HepG2 (cell line): ENCODE measurements around the gene NNMT. TPM values are rescaled to one million over a fixed set of nuclear protein-coding genes. Genes with fewer than 3 reads are reported as not detected.

Experiments
- ATAC-seq: fragments of 200-7000 bp; cut with Tn5 transposase; 3 replicates; pipeline ENCODE4 v1.9.1; 2020; ENCODE audit warnings: mild to moderate bottlenecking, moderate library complexity
- BruUV-seq: library from RNA; stranded (reverse); fragments of 400-500 nt; replicated peaks from 2 replicates; lab custom pipeline; 2021; lab: Mats Ljungman, UMichigan
- CTCF ChIA-PET: fragments of 300-600 bp; formaldehyde crosslinking; extraction: SDS; loops from one replicate; lab custom pipeline; 2021; ENCODE audit warnings: low total read pairs, inconsistent platforms, low intra/inter-chr PET ratio; lab: Yijun Ruan, JAX
- POLR2A ChIA-PET: fragments of 350-600 bp; sonication (Branson Sonifier 250); formaldehyde crosslinking; loops from one replicate; lab custom pipeline; 2020; ENCODE audit warnings: antibody characterized with exemption, inconsistent platforms; lab: Yijun Ruan, JAX
- DNase-seq: peaks from one replicate; pipeline ENCODE4 v3.0.0-alpha.2; 2015; ENCODE audit warnings: low spot score
- FAIRE-seq: peaks from 3 replicates; lab custom pipeline; 2011; peaks lifted over from hg19 to GRCh38; lab: Jason Lieb, UNC
- H2AFZ ChIP-seq: one replicate; pipeline ENCODE4 v1.6.1; 2011; ENCODE audit warnings: low read length, inconsistent platforms
- H3K27ac ChIP-seq: fragments of 300-600 bp; 3 replicates; pipeline ENCODE4 v1.8.0; 2011; ENCODE audit warnings: mixed run types, mild to moderate bottlenecking, mixed read lengths, low read length, inconsistent platforms; ENCODE audit not compliant: insufficient read depth; ENCODE audit errors: extremely low read length
- H3K27me3 ChIP-seq, 2 experiments: fragments of 200-600 bp in 1 of 2; 2 replicates in 1 of 2; 3 replicates in 1 of 2; pipeline versions ENCODE4 v1.6.0 to v1.8.0; 2011; ENCODE audit warnings: low read length in 2 of 2, mild to moderate bottlenecking in 2 of 2, moderate library complexity in 2 of 2, inconsistent platforms in 1 of 2; ENCODE audit not compliant: insufficient read depth in 2 of 2, control insufficient read depth in 1 of 2
- H3K36me3 ChIP-seq, 2 experiments: fragments of 200-600 bp in 1 of 2; replicated peaks in 1 of 2; 2 replicates in 1 of 2; 3 replicates in 1 of 2; pipeline versions ENCODE4 v1.5.1 to v1.8.0; 2011; ENCODE audit warnings: low read length in 2 of 2, inconsistent platforms in 1 of 2; ENCODE audit not compliant: insufficient read depth in 2 of 2, control insufficient read depth in 1 of 2
- H3K4me1 ChIP-seq: 2 replicates; pipeline ENCODE4 v1.5.1; 2012; ENCODE audit warnings: low read length, inconsistent platforms; ENCODE audit not compliant: insufficient read depth
- H3K4me2 ChIP-seq: 2 replicates; pipeline ENCODE4 v1.6.0; 2011; ENCODE audit warnings: low read depth, low read length, inconsistent platforms
- H3K4me3 ChIP-seq, 3 experiments: fragments of 200-600 bp in 1 of 3; sonication (generic), shearing (Covaris generic) in 1 of 3; replicated peaks in 1 of 3; 2 replicates each; pipeline ENCODE4 v1.5.1; 2011 to 2016; ENCODE audit warnings: low read length in 3 of 3, inconsistent platforms in 2 of 3, low read depth in 2 of 3, mild to moderate bottlenecking in 2 of 3, control low read depth in 1 of 3, mixed read lengths in 1 of 3; ENCODE audit not compliant: insufficient read depth in 1 of 3
- H3K79me2 ChIP-seq: one replicate; pipeline ENCODE4 v1.6.1; 2011; ENCODE audit warnings: low read length, inconsistent platforms; ENCODE audit not compliant: insufficient read depth
- H3K9ac ChIP-seq: 2 replicates; pipeline ENCODE4 v1.6.0; 2011; ENCODE audit warnings: mild to moderate bottlenecking, low read depth, low read length, inconsistent platforms; ENCODE audit not compliant: insufficient read depth
- H3K9me3 ChIP-seq: 2 replicates; pipeline ENCODE4 v1.5.1; 2012; ENCODE audit warnings: mild to moderate bottlenecking, low read length
- H4K20me1 ChIP-seq: 2 replicates; pipeline ENCODE4 v1.6.0; 2011; ENCODE audit warnings: inconsistent platforms, mild to moderate bottlenecking, low read length, moderate library complexity; ENCODE audit not compliant: insufficient read depth
- CCDC6 ChIP-seq: sonication (generic); formaldehyde crosslinking; IDR thresholded peaks from 2 replicates; pipeline ENCODE4 v1.8.1; 2022; ENCODE audit warnings: mild to moderate bottlenecking, missing genetic modification reagents, moderate library complexity
- FOSL1 ChIP-seq: sonication (generic); formaldehyde crosslinking; IDR thresholded peaks from 2 replicates; pipeline ENCODE4 v1.9.0; 2021; ENCODE audit warnings: missing genetic modification reagents, borderline replicate concordance
- JDP2 ChIP-seq: sonication (generic); formaldehyde crosslinking; IDR thresholded peaks from 2 replicates; pipeline ENCODE4 v1.8.1; 2022; ENCODE audit warnings: missing genetic modification reagents, borderline replicate concordance
- KDM5A ChIP-seq: fragments of 200-600 bp; sonication (generic); IDR thresholded peaks from 2 replicates; pipeline ENCODE4 v1.7.0; 2018; ENCODE audit warnings: antibody characterized with exemption, mild to moderate bottlenecking, low read length, borderline replicate concordance
- MTF1 ChIP-seq: sonication (generic); formaldehyde crosslinking; IDR thresholded peaks from 2 replicates; pipeline ENCODE4 v1.5.0; 2020; ENCODE audit warnings: missing genetic modification reagents
- NCOA2 ChIP-seq: sonication (generic); formaldehyde crosslinking; IDR thresholded peaks from 2 replicates; pipeline ENCODE4 v1.8.0; 2022; ENCODE audit warnings: inconsistent platforms
- NR2F2 ChIP-seq: IDR thresholded peaks from 2 replicates; pipeline ENCODE4 v1.6.1; 2012; ENCODE audit warnings: low read depth, inconsistent platforms, borderline replicate concordance
- ZBTB1 ChIP-seq: sonication (generic); formaldehyde crosslinking; IDR thresholded peaks from 2 replicates; pipeline ENCODE4 v1.4.0; 2020; ENCODE audit warnings: missing genetic modification reagents, borderline replicate concordance
- ZIK1 ChIP-seq: sonication (generic); formaldehyde crosslinking; IDR thresholded peaks from 2 replicates; pipeline ENCODE4 v1.5.0; 2020; ENCODE audit warnings: mild to moderate bottlenecking, low read depth, missing genetic modification reagents, borderline replicate concordance
- ZMYM3 ChIP-seq: sonication (generic); formaldehyde crosslinking; IDR thresholded peaks from 2 replicates; pipeline ENCODE4 v1.5.1; 2020; ENCODE audit warnings: mild to moderate bottlenecking, missing genetic modification reagents
- ZMYM4 ChIP-seq: sonication (generic); formaldehyde crosslinking; IDR thresholded peaks from 2 replicates; pipeline ENCODE4 v1.8.1; 2023; ENCODE audit warnings: mild to moderate bottlenecking, missing genetic modification reagents
- ZNF101 ChIP-seq: sonication (generic); formaldehyde crosslinking; IDR thresholded peaks from 2 replicates; pipeline ENCODE4 v1.4.0; 2020; ENCODE audit warnings: mild to moderate bottlenecking, low read depth, missing genetic modification reagents, borderline replicate concordance
- ZNF337 ChIP-seq: sonication (generic); formaldehyde crosslinking; IDR thresholded peaks from 2 replicates; pipeline ENCODE4 v1.5.1; 2020; ENCODE audit warnings: missing genetic modification reagents, low read depth, mild to moderate bottlenecking, borderline replicate concordance
- ZNF546 ChIP-seq: sonication (generic); formaldehyde crosslinking; conservative IDR thresholded peaks from 2 replicates; pipeline ENCODE4 v1.8.1; 2023; ENCODE audit warnings: mild to moderate bottlenecking, missing genetic modification reagents
- ZNF709 ChIP-seq: sonication (generic); formaldehyde crosslinking; IDR thresholded peaks from 2 replicates; pipeline ENCODE4 v1.5.0; 2020; ENCODE audit warnings: mild to moderate bottlenecking, missing genetic modification reagents
- ZNF747 ChIP-seq: sonication (generic); formaldehyde crosslinking; IDR thresholded peaks from 2 replicates; pipeline ENCODE4 v1.8.1; 2023; ENCODE audit warnings: missing genetic modification reagents, mild to moderate bottlenecking, borderline replicate concordance
- WGBS: methylation state at CpG from one replicate; pipeline ENCODE4 v1.1.6; 2017; ENCODE audit warnings: low lambda C conversion rate; 5-methylcytosine and 5-hydroxymethylcytosine counted together
- in situ Hi-C: cut with HindIII; loops from 2 replicates; pipeline ENCODE4 v1.10.0; 2017; ENCODE audit warnings: low pct_unique_long_range_greater_than_20kb; ENCODE audit not compliant: extremely low pct_ligation_motif_present
- intact Hi-C: fragments of 100-400 bp; cut with micrococcal nuclease; formaldehyde crosslinking; loops from one replicate; pipeline ENCODE4 v1.10.0; 2022; ENCODE audit not compliant: unreplicated experiment
- polyA plus RNA-seq, 8 experiments: library from polyadenylated mRNA; depleted of rRNA in 3 of 8; stranded (reverse) in 7 of 8; unstranded in 1 of 8; fragments of >200 nt; fragmentation: Illumina TruSeq in 4 of 8; extraction: Trizol in 4 of 8; gene quantifications; 2 replicates each; pipeline versions ENCODE4 v1.2.1 to v1.2.3, GENCODE V29; 2011 to 2016; ENCODE audit warnings: low read depth in 4 of 8, missing spikeins in 1 of 8, mixed read lengths in 1 of 8; ENCODE audit not compliant: insufficient read depth in 1 of 8
- total RNA-seq, 5 experiments: library from RNA; depleted of rRNA; stranded (reverse); fragments of >200 nt; fragmentation: Illumina TruSeq; extraction: Trizol; gene quantifications; 2 replicates each; pipeline ENCODE4 v1.2.3, GENCODE V29; 2016; ENCODE audit warnings: low read depth in 1 of 5
- TF ChIP-seq, protein P1 (sequence below): sonication (generic); formaldehyde crosslinking; IDR thresholded peaks from 2 replicates; pipeline ENCODE4 v1.4.0; 2020; ENCODE audit warnings: mild to moderate bottlenecking, missing genetic modification reagents

The NNMT gene
- total and polyA plus RNA-seq, 2 of the 13 experiments (the other 11 are each of a cell fraction or from before 2014, with no cell fraction given), result 0.13 TPM; not detected in 1

DNA sequence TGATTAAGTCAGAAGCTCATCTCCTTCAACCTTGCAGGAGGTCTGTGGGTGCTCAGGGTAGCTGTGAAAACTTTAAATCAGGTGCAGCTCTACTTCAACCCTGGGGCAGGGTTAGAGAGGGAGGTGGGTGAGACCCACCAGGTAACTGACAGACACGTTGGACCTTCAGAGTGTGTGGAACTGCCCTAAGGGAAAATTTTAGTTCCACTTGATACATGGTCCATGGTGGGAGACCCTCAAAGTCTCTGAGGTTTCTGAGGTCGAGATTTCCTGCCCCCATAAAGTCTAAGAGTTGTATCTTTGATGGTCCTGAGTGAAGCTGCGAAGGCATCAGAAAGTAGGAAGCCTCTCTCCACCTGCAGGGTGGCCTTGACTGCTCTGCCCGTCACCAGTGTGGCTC is 23.9 kb upstream of the NNMT start:
- FAIRE-seq (no peak), DNase-seq (no peak), ATAC-seq (no peak)
- H3K79me2 ChIP-seq, result no peaks in the 10 kb centered on the region
- H3K4me2 ChIP-seq, result no peak overlapping the region
- no TSS peak for BruUV-seq
- 11% methylated on average over 4 of the region's 4 CpGs for WGBS
- H3K9me3 ChIP-seq, result no peaks in the 10 kb centered on the region
- TF ChIP-seq ZMYM4 (CRISPR knock-in tag) (no peak), KDM5A (no peak), ZNF546 (CRISPR knock-in tag) (no peak), NCOA2 (CRISPR knock-in tag) (no peak)
- no peak overlapping the region for H2AFZ ChIP-seq
- ChIA-PET POLR2A (no interaction called here), CTCF (no interaction called here)
- peaks cover 3 to 32% of the 10 kb centered on the region in 2 experiments; a peak in 4 of 5 replicates for H3K27me3 ChIP-seq
- no peaks in the 10 kb centered on the region for H3K36me3 ChIP-seq
- no peak overlapping the region for H3K9ac ChIP-seq
- intact Hi-C loops, result no loop called here
- H3K4me1 ChIP-seq, result no peaks in the 10 kb centered on the region
- no peak overlapping the region for H3K27ac ChIP-seq
- no peaks in the 10 kb centered on the region for H4K20me1 ChIP-seq
- no peak overlapping the region for H3K4me3 ChIP-seq
- in situ Hi-C loops, result loop anchor here (25.0 kb wide), 1 partner anchor 460 kb away; no protein-coding TSS in a partner anchor

DNA sequence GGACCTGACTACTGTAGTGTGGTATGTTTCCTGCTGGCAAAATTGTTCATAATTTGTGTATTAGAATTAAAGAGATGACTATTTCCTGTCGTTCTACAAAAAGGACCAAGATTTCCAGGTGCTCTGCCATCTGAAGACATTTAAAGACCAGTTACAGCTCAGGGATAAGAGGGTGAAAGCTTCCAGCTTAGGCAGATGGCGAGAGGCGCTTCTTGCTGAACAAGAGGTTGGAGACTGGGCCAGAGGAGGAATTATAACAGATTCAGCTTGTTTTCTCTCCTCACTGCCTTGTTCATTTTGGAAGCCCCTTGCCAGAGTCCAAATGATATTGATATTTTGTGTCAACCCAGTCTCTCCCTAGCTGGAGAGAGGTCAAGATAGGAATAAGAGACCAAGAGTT is 23.1 kb upstream of the NNMT start:
- 4% methylated on average over 3 of the region's 3 CpGs for WGBS
- in situ Hi-C loops (loop anchor here (25.0 kb wide), 1 partner anchor 461 kb away; no protein-coding TSS in a partner anchor), intact Hi-C loops (no loop called here)
- ChIA-PET POLR2A (no interaction called here), CTCF (no interaction called here)
- no peak overlapping the region for H3K27ac ChIP-seq
- FAIRE-seq, result no peak
- H3K4me2 ChIP-seq, result no peak overlapping the region
- no peaks in the 10 kb centered on the region for H3K9me3 ChIP-seq
- H3K27me3 ChIP-seq, result peaks cover 3 to 32% of the 10 kb centered on the region in 2 experiments; a peak in 4 of 5 replicates
- no peak for ATAC-seq
- BruUV-seq, result no TSS peak
- no peak overlapping the region for H2AFZ ChIP-seq
- no peak overlapping the region for H3K4me3 ChIP-seq
- no peak overlapping the region for H3K9ac ChIP-seq
- no peaks in the 10 kb centered on the region for H4K20me1 ChIP-seq
- H3K4me1 ChIP-seq, result no peaks in the 10 kb centered on the region
- H3K79me2 ChIP-seq, result no peaks in the 10 kb centered on the region
- no peak for TF ChIP-seq ZBTB1 (CRISPR knock-in tag)
- TF ChIP-seq FOSL1 (CRISPR knock-in tag), result no peak
- TF ChIP-seq ZMYM3, result no peak
- TF ChIP-seq, protein P1, sequence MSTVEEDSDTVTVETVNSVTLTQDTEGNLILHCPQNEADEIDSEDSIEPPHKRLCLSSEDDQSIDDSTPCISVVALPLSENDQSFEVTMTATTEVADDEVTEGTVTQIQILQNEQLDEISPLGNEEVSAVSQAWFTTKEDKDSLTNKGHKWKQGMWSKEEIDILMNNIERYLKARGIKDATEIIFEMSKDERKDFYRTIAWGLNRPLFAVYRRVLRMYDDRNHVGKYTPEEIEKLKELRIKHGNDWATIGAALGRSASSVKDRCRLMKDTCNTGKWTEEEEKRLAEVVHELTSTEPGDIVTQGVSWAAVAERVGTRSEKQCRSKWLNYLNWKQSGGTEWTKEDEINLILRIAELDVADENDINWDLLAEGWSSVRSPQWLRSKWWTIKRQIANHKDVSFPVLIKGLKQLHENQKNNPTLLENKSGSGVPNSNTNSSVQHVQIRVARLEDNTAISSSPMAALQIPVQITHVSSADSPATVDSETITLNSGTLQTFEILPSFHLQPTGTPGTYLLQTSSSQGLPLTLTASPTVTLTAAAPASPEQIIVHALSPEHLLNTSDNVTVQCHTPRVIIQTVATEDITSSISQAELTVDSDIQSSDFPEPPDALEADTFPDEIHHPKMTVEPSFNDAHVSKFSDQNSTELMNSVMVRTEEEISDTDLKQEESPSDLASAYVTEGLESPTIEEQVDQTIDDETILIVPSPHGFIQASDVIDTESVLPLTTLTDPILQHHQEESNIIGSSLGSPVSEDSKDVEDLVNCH (CRISPR knock-in tag), result no peak
- TF ChIP-seq ZNF101, result no peak
- TF ChIP-seq CCDC6 (CRISPR knock-in tag), result no peak
- no peak for TF ChIP-seq ZNF709
- no peak for TF ChIP-seq ZIK1
- no peak for TF ChIP-seq NR2F2
- TF ChIP-seq ZNF747 (CRISPR knock-in tag), result no peak
- TF ChIP-seq JDP2 (CRISPR knock-in tag), result no peak
- no peak for TF ChIP-seq ZNF337 (CRISPR knock-in tag)
- no peak for TF ChIP-seq MTF1 (CRISPR knock-in tag)
- H3K36me3 ChIP-seq, result no peaks in the 10 kb centered on the region
- no peak for DNase-seq
